Astrocyte (in vitro differentiated cells and primary cell): ENCODE measurements around the gene EOLA2. TPM values are rescaled to one million over a fixed set of nuclear protein-coding genes. Genes with fewer than 3 reads are reported as not detected.

Experiments used
- total RNA-seq: library from RNA; stranded (reverse); gene quantifications from 2 replicates; pipeline ENCODE4 v1.2.1, GENCODE V29; 2021

EOLA2 gene
- total RNA-seq, 1 donor from 2014 or later = 42.4 TPM

Other genes starting within 250 kb of the EOLA2 start
- gene MAGEA11, start 226.4 kb downstream of the EOLA2 start, total RNA-seq = not detected in 2 replicates
- 0.75 and 1.5 TPM in 2 replicates for gene HSFX1, start 164.4 kb downstream of the EOLA2 start, total RNA-seq
- gene MAGEA9, start 156.6 kb downstream of the EOLA2 start, total RNA-seq = not detected in 2 replicates
- not detected in 2 replicates for gene MAGEA8, start 57.3 kb downstream of the EOLA2 start, total RNA-seq
- gene HSFX4, start 8.9 kb downstream of the EOLA2 start, total RNA-seq = not detected in 2 replicates